Measurements from ENCODE around the gene MAGEC3.
"Not testable (repeated sequence)": the region's sequence is repeated elsewhere in the genome, so short reads cannot be mapped to it uniquely, and the experiment has no call there.

The MAGEC3 gene

GRCh38 chrX:141838016-141838415 lies at the start of gene MAGEC3:
Gene MAGEC3 (plus strand): TSS chrX:141838316. CDS start chrX:141838316, 0 bp downstream.
- DNase-seq, result no peak

GRCh38 chrX:141791856-141792255 lies 46.3 kb upstream of the MAGEC3 start:
- no peak for DNase-seq

GRCh38 chrX:141811438-141811837 lies 26.7 kb upstream of the MAGEC3 start:
- DNase-seq, result no peak

GRCh38 chrX:141814213-141814857 lies 23.8 kb upstream of the MAGEC3 start:
- DNase-seq, result no peak

GRCh38 chrX:141815904-141816303 lies 22.2 kb upstream of the MAGEC3 start:
- DNase-seq, result no peak

- DNase-seq, result no peak
These were observed 5.9 kb upstream of the MAGEC3 start for GRCh38 chrX:141832247-141832646.

GRCh38 chrX:141839856-141840255 lies 1.7 kb downstream of the MAGEC3 start:
- no peak for DNase-seq

GRCh38 chrX:141857479-141857878 lies 19.4 kb downstream of the MAGEC3 start:
- DNase-seq, result no peak

- DNase-seq, result no peak
These were observed 41.5 kb downstream of the MAGEC3 start for GRCh38 chrX:141879616-141880015.

GRCh38 chrX:141888811-141889210 lies 50.7 kb downstream of the MAGEC3 start:
- not testable (repeated sequence) for DNase-seq

GRCh38 chrX:141894733-141895132 lies 56.6 kb downstream of the MAGEC3 start:
- DNase-seq, result no peak

GRCh38 chrX:141897690-141898089 lies 59.6 kb downstream of the MAGEC3 start:
- no peak for DNase-seq

GRCh38 chrX:141902366-141902765 lies 64.2 kb downstream of the MAGEC3 start:
- DNase-seq, result no peak

GRCh38 chrX:141903400-141904155 lies 65.5 kb downstream of the MAGEC3 start, which contains the start of gene MAGEC1:
Gene MAGEC1 (plus strand): TSS chrX:141903894. CDS start chrX:141905073, 1,179 bp downstream.
- DNase-seq, result no peak

GRCh38 chrX:141904262-141904661 lies 66.1 kb downstream of the MAGEC3 start:
- DNase-seq, result no peak

- no peak for DNase-seq
These were observed 79.7 kb downstream of the MAGEC3 start for GRCh38 chrX:141917801-141918200.

- no peak for DNase-seq
These were observed 86.2 kb downstream of the MAGEC3 start for GRCh38 chrX:141924293-141924692.

GRCh38 chrX:141928432-141928831 lies 90.3 kb downstream of the MAGEC3 start:
- no peak for DNase-seq

GRCh38 chrX:141934059-141934641 lies 96.0 kb downstream of the MAGEC3 start:
- no peak for DNase-seq

- no peak for DNase-seq
These were observed 97.5 kb downstream of the MAGEC3 start for GRCh38 chrX:141935645-141936044.

- DNase-seq, result no peak
These were observed 98.0 kb downstream of the MAGEC3 start for GRCh38 chrX:141936080-141936479.

GRCh38 chrX:141941234-141941633 lies 103.1 kb downstream of the MAGEC3 start:
- no peak for DNase-seq

GRCh38 chrX:141945426-141945825 lies 107.3 kb downstream of the MAGEC3 start:
- no peak for DNase-seq

GRCh38 chrX:141947350-141947749 lies 109.2 kb downstream of the MAGEC3 start:
- DNase-seq, result no peak
